Adipocyte (in vitro differentiated cells): ENCODE measurements around the gene IL22.

Source experiments
- DNase-seq: peaks from one replicate; pipeline ENCODE4 v3.0.0-alpha.2; 2015; ENCODE audit warnings: low read depth
- H3K27me3 ChIP-seq: replicated peaks from 2 replicates; pipeline ENCODE4 v1.7.0; 2013; ENCODE audit warnings: mild to moderate bottlenecking, low read length, moderate library complexity; ENCODE audit not compliant: control insufficient read depth, insufficient read depth
- H3K36me3 ChIP-seq: 2 replicates; pipeline ENCODE4 v1.7.0; 2013; ENCODE audit warnings: low read length, mild to moderate bottlenecking, moderate library complexity; ENCODE audit not compliant: control insufficient read depth, insufficient read depth, severe bottlenecking
- H3K4me1 ChIP-seq: 2 replicates; pipeline ENCODE4 v1.7.0; 2013; ENCODE audit warnings: mild to moderate bottlenecking, low read length, moderate library complexity; ENCODE audit not compliant: control insufficient read depth, insufficient read depth
- H3K4me3 ChIP-seq: 2 replicates; pipeline ENCODE4 v1.7.0; 2013; ENCODE audit warnings: mild to moderate bottlenecking, low read length, moderate library complexity
- H3K9ac ChIP-seq: 2 replicates; pipeline ENCODE4 v1.7.0; 2013; ENCODE audit warnings: mild to moderate bottlenecking, low read length, moderate library complexity
- H3K9me3 ChIP-seq: 2 replicates; pipeline ENCODE4 v1.7.0; 2013; ENCODE audit warnings: mild to moderate bottlenecking, low read length, moderate library complexity; ENCODE audit not compliant: control insufficient read depth

IL22 gene

GRCh38 chr12:68200854-68201253 lies 52.5 kb downstream of the IL22 start:
- Histone ChIP-seq H3K9me3 (no peaks in the 10 kb centered on the region), H3K9ac (no peak overlapping the region), H3K4me3 (no peak overlapping the region), H3K27me3 (peaks cover 23% of the 10 kb centered on the region), H3K36me3 (no peaks in the 10 kb centered on the region), H3K4me1 (no peaks in the 10 kb centered on the region)
- no peak for DNase-seq

DNA sequence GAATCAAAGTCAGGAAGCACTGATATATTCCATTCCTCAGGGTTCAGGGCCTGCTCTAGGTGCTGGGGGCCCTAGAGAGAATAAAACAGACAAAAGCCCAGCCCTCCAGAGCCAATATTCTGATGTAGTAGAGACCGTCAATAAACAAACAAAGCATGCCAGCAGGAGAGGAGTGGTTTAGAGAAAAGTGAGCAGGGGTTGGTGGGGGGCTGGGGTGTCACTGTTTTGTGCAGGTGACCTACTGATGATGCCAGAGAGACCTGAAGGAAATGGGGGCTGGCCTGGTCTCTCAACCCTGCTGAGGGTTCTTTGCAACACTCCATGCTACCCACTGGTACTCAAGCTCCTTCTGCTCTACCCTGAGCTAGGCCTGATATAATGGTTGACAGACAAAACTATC lies 54.3 kb downstream of the IL22 start:
- no peak overlapping the region for H3K4me3 ChIP-seq
- no peak for DNase-seq
- no peaks in the 10 kb centered on the region for H3K36me3 ChIP-seq
- no peaks in the 10 kb centered on the region for H3K9me3 ChIP-seq
- H3K9ac ChIP-seq = no peak overlapping the region
- H3K4me1 ChIP-seq = no peaks in the 10 kb centered on the region
- peaks cover 22% of the 10 kb centered on the region for H3K27me3 ChIP-seq

- no peak overlapping the region for H3K4me3 ChIP-seq
- no peaks in the 10 kb centered on the region for H3K4me1 ChIP-seq
- H3K36me3 ChIP-seq = no peaks in the 10 kb centered on the region
- H3K9ac ChIP-seq = no peak overlapping the region
- no peaks in the 10 kb centered on the region for H3K9me3 ChIP-seq
- DNase-seq = no peak
- H3K27me3 ChIP-seq = peaks cover 24% of the 10 kb centered on the region
Measured at GRCh38 chr12:68198507-68199086, 54.8 kb downstream of the IL22 start.
